ENCODE measurements around the gene GAMT.
"Not testable (repeated sequence)": the region's sequence is repeated elsewhere in the genome, so short reads cannot be mapped to it uniquely, and the experiment has no call there.

GRCh38 chr19:1420085-1420484 is 18.7 kb upstream of the GAMT start:
- TF ChIP-seq, protein P1, sequence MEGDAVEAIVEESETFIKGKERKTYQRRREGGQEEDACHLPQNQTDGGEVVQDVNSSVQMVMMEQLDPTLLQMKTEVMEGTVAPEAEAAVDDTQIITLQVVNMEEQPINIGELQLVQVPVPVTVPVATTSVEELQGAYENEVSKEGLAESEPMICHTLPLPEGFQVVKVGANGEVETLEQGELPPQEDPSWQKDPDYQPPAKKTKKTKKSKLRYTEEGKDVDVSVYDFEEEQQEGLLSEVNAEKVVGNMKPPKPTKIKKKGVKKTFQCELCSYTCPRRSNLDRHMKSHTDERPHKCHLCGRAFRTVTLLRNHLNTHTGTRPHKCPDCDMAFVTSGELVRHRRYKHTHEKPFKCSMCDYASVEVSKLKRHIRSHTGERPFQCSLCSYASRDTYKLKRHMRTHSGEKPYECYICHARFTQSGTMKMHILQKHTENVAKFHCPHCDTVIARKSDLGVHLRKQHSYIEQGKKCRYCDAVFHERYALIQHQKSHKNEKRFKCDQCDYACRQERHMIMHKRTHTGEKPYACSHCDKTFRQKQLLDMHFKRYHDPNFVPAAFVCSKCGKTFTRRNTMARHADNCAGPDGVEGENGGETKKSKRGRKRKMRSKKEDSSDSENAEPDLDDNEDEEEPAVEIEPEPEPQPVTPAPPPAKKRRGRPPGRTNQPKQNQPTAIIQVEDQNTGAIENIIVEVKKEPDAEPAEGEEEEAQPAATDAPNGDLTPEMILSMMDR (IDR thresholded peaks at IDR 0.05; ENCODE audit: poor library complexity): not testable (repeated sequence)
- TF ChIP-seq EZH2phosphoT487 (IDR thresholded peaks at IDR 0.05; ENCODE audit: low read depth, severe bottlenecking, unreplicated experiment); EZH2 (IDR thresholded peaks at IDR 0.05; ENCODE audit: borderline replicate concordance): not testable (repeated sequence)

Measured in hepatocyte (in vitro differentiated cells).